Measurements from ENCODE around the gene SACS. TPM values are rescaled to one million over a fixed set of nuclear protein-coding genes. Genes with fewer than 3 reads are reported as not detected.

SACS gene
- total RNA-seq, 1 experiment from 2014 or later: 19.8 TPM

- ChIA-PET CTCF (no interaction called here), POLR2A (no interaction called here)
- BruUV-seq (replicated peaks): no TSS peak
- no peak overlapping the region for H3K27ac ChIP-seq (ENCODE audit: low read length)
- intact Hi-C loops (cut with micrococcal nuclease; ENCODE audit: unreplicated experiment) (no loop called here), in situ Hi-C loops (cut with HindIII; ENCODE audit: low pct_unique_long_range_greater_than_20kb, low sequenced_read_pairs) (no loop called here)
- no peaks in the 10 kb centered on the region for H3K9me3 ChIP-seq (ENCODE audit: control insufficient read depth, insufficient read depth, low read depth, low read length)
- no peaks in the 10 kb centered on the region for H3K36me3 ChIP-seq (ENCODE audit: control insufficient read depth, insufficient read depth, low read length)
- no peak overlapping the region for H3K4me3 ChIP-seq (ENCODE audit: low read depth in 2 of 2, low read length in 2 of 2)
- H3K27me3 ChIP-seq (ENCODE audit: control insufficient read depth, insufficient read depth, low read length): no peaks in the 10 kb centered on the region
- TF ChIP-seq CTCF (IDR thresholded peaks at IDR 0.05): no peak
- TF ChIP-seq REST (IDR thresholded peaks at IDR 0.05; ENCODE audit: insufficient read depth in 1 of 2, low read depth in 2 of 2, low read length in 1 of 2): no peak
- no peak for TF ChIP-seq POLR2AphosphoS5 (IDR thresholded peaks at IDR 0.05; ENCODE audit: low read depth, low read length)
- no peak for TF ChIP-seq SIN3A (IDR thresholded peaks at IDR 0.05; ENCODE audit: borderline replicate concordance, insufficient read depth, low read depth, low read length)
- no peak for TF ChIP-seq TCF7L2 (IDR thresholded peaks at IDR 0.05; ENCODE audit: low read depth, low read length)
- no peaks in the 10 kb centered on the region for H3K4me1 ChIP-seq (ENCODE audit: control insufficient read depth, insufficient read depth, low read length)
- DNase-seq (ENCODE audit: low read depth, low spot score): no peak
- no peak for ATAC-seq
Observed at GRCh38 chr13:23399347-23399746, 34.2 kb downstream of the SACS start.

- no peak overlapping the region for H3K4me3 ChIP-seq (ENCODE audit: low read depth in 2 of 2, low read length in 2 of 2)
- no peaks in the 10 kb centered on the region for H3K9me3 ChIP-seq (ENCODE audit: control insufficient read depth, insufficient read depth, low read depth, low read length)
- no peaks in the 10 kb centered on the region for H3K4me1 ChIP-seq (ENCODE audit: control insufficient read depth, insufficient read depth, low read length)
- ChIA-PET CTCF (no interaction called here), POLR2A (no interaction called here)
- no peak for TF ChIP-seq SIN3A (IDR thresholded peaks at IDR 0.05; ENCODE audit: borderline replicate concordance, insufficient read depth, low read depth, low read length)
- no peak for TF ChIP-seq POLR2AphosphoS5 (IDR thresholded peaks at IDR 0.05; ENCODE audit: low read depth, low read length)
- no peak for TF ChIP-seq TCF7L2 (IDR thresholded peaks at IDR 0.05; ENCODE audit: low read depth, low read length)
- no peak for TF ChIP-seq CTCF (IDR thresholded peaks at IDR 0.05)
- TF ChIP-seq REST (IDR thresholded peaks at IDR 0.05; ENCODE audit: insufficient read depth in 1 of 2, low read depth in 2 of 2, low read length in 1 of 2): no peak
- in situ Hi-C loops (cut with HindIII; ENCODE audit: low pct_unique_long_range_greater_than_20kb, low sequenced_read_pairs): no loop called here
- no TSS peak for BruUV-seq (replicated peaks)
- no peaks in the 10 kb centered on the region for H3K27me3 ChIP-seq (ENCODE audit: control insufficient read depth, insufficient read depth, low read length)
- ATAC-seq: no peak
- no peak for DNase-seq (ENCODE audit: low read depth, low spot score)
- H3K36me3 ChIP-seq (ENCODE audit: control insufficient read depth, insufficient read depth, low read length): no peaks in the 10 kb centered on the region
- no peak overlapping the region for H3K27ac ChIP-seq (ENCODE audit: low read length)
- intact Hi-C loops (cut with micrococcal nuclease; ENCODE audit: unreplicated experiment): no loop called here
Observed at GRCh38 chr13:23394821-23395220, 38.7 kb downstream of the SACS start.

Measured in Panc1 (cell line).